H1 (cell line): Measurements from ENCODE around the gene IPO9. TPM values are rescaled to one million over a fixed set of nuclear protein-coding genes. Genes with fewer than 3 reads are reported as not detected.

Experiments
- CTCF ChIA-PET: fragments of 300-600 bp; sonication (Branson Sonifier 250); formaldehyde crosslinking; loops from one replicate; lab custom pipeline; 2021; ENCODE audit not compliant: partially characterized antibody; lab: Charles Lee
- POLR2A ChIA-PET: fragments of 300-600 bp; sonication (Branson Sonifier 250); formaldehyde crosslinking; loops from one replicate; lab custom pipeline; 2021; ENCODE audit warnings: inconsistent platforms; ENCODE audit not compliant: partially characterized antibody; lab: Charles Lee
- DNase-seq, 2 experiments: peaks; one replicate each; pipeline versions ENCODE4 v3.0.0 to v3.0.0-alpha.2; 2010 to 2022; ENCODE audit warnings: low spot score in 2 of 2, low read depth in 1 of 2, mixed read lengths in 1 of 2
- FAIRE-seq: peaks from 2 replicates; lab custom pipeline; 2011; peaks lifted over from hg19 to GRCh38; lab: Jason Lieb, UNC
- H2AFZ ChIP-seq: 2 replicates; pipeline ENCODE4 v1.8.1; 2012; ENCODE audit warnings: low read length, inconsistent platforms
- H2AK5ac ChIP-seq: 2 replicates; pipeline ENCODE4 v1.6.1; 2013; ENCODE audit warnings: low read depth, low read length
- H2BK120ac ChIP-seq: replicated peaks from 2 replicates; pipeline ENCODE3; 2013; ENCODE audit warnings: low read depth, low read length, inconsistent platforms
- H2BK12ac ChIP-seq: 2 replicates; pipeline ENCODE4 v1.6.1; 2013; ENCODE audit warnings: low read depth, low read length
- H2BK15ac ChIP-seq: 2 replicates; pipeline ENCODE4 v1.6.1; 2013; ENCODE audit warnings: low read length
- H2BK20ac ChIP-seq: 2 replicates; pipeline ENCODE4 v1.6.1; 2013; ENCODE audit warnings: low read length
- H2BK5ac ChIP-seq: 2 replicates; pipeline ENCODE4 v1.6.1; 2013; ENCODE audit warnings: low read depth, low read length
- H3K14ac ChIP-seq: 2 replicates; pipeline ENCODE4 v1.6.1; 2013; ENCODE audit warnings: inconsistent platforms; ENCODE audit not compliant: insufficient read length
- H3K18ac ChIP-seq: 2 replicates; pipeline ENCODE4 v1.6.1; 2013; ENCODE audit warnings: low read length; ENCODE audit errors: extremely low read depth
- H3K23ac ChIP-seq: 2 replicates; pipeline ENCODE4 v1.6.1; 2013; ENCODE audit warnings: inconsistent platforms; ENCODE audit not compliant: insufficient read length
- H3K23me2 ChIP-seq: 2 replicates; pipeline ENCODE4 v1.6.1; 2013; ENCODE audit warnings: low read depth, low read length
- H3K27ac ChIP-seq: 2 replicates; pipeline ENCODE4 v1.6.1; 2011; ENCODE audit warnings: low read depth, low read length, inconsistent platforms
- H3K27me3 ChIP-seq, 4 experiments: replicated peaks in 1 of 4; 1 replicate in 1 of 4; 2 replicates in 3 of 4; pipeline versions ENCODE4 v1.6.1 to v1.8.1; 2011 to 2013; ENCODE audit warnings: low read length in 3 of 4, mild to moderate bottlenecking in 3 of 4, inconsistent platforms in 2 of 4, mixed read lengths in 2 of 4, moderate library complexity in 1 of 4; ENCODE audit not compliant: control insufficient read depth in 3 of 4, insufficient read depth in 3 of 4; ENCODE audit errors: extremely low read depth in 1 of 4
- H3K36me3 ChIP-seq, 4 experiments: 2 replicates each; pipeline versions ENCODE4 v1.6.1 to v1.8.1; 2011 to 2013; ENCODE audit warnings: mild to moderate bottlenecking in 4 of 4, low read length in 3 of 4, moderate library complexity in 2 of 4, control low read depth in 1 of 4, inconsistent platforms in 1 of 4; ENCODE audit not compliant: insufficient read depth in 4 of 4, control insufficient read depth in 2 of 4
- H3K4ac ChIP-seq: replicated peaks from 2 replicates; pipeline ENCODE3; 2013; ENCODE audit warnings: low read length, low read depth, mixed read lengths, inconsistent platforms; ENCODE audit not compliant: insufficient read length
- H3K4me1 ChIP-seq, 4 experiments: replicated peaks in 1 of 4; 1 replicate in 1 of 4; 2 replicates in 3 of 4; pipeline versions ENCODE4 v1.6.1 to v1.8.1; 2011 to 2013; ENCODE audit warnings: low read length in 3 of 4, inconsistent platforms in 2 of 4, mixed read lengths in 1 of 4; ENCODE audit not compliant: insufficient read depth in 4 of 4, control insufficient read depth in 3 of 4
- H3K4me2 ChIP-seq, 2 experiments: 2 replicates each; pipeline versions ENCODE4 v1.6.1 to v1.8.1; 2011 to 2013; ENCODE audit warnings: low read depth in 2 of 2, low read length in 2 of 2, control low read depth in 1 of 2, inconsistent platforms in 1 of 2, mild to moderate bottlenecking in 1 of 2; ENCODE audit not compliant: insufficient read depth in 1 of 2
- H3K4me3 ChIP-seq, 4 experiments: fragments of 200-600, 300-600 bp in 1 of 4; sonication (generic), shearing (Covaris generic), sonication (Bioruptor Twin) in 1 of 4; 2 replicates each; pipeline versions ENCODE4 v1.5.1 to v1.8.1; 2011 to 2016; ENCODE audit warnings: low read length in 4 of 4, low read depth in 3 of 4, control low read depth in 2 of 4, inconsistent platforms in 2 of 4, mild to moderate bottlenecking in 2 of 4, mixed read lengths in 1 of 4, moderate library complexity in 1 of 4; ENCODE audit not compliant: insufficient read depth in 2 of 4; ENCODE audit errors: extremely low read depth in 1 of 4
- H3K56ac ChIP-seq: replicated peaks from 2 replicates; pipeline ENCODE3; 2013; ENCODE audit warnings: low read depth, mild to moderate bottlenecking, mixed read lengths, low read length, inconsistent platforms; ENCODE audit not compliant: insufficient read length
- H3K79me1 ChIP-seq: 2 replicates; pipeline ENCODE4 v1.6.1; 2013; ENCODE audit warnings: low read depth, low read length, control low read depth
- H3K79me2 ChIP-seq, 2 experiments: 2 replicates each; pipeline versions ENCODE4 v1.6.1 to v1.8.1; 2012 to 2013; ENCODE audit warnings: low read length in 2 of 2, mild to moderate bottlenecking in 2 of 2, inconsistent platforms in 1 of 2; ENCODE audit not compliant: insufficient read depth in 2 of 2, control insufficient read depth in 1 of 2
- H3K9ac ChIP-seq, 4 experiments: replicated peaks in 1 of 4; 1 replicate in 1 of 4; 2 replicates in 3 of 4; pipeline versions ENCODE4 v1.6.1 to v1.8.1; 2011 to 2013; ENCODE audit warnings: low read depth in 3 of 4, low read length in 3 of 4, control low read depth in 2 of 4, mild to moderate bottlenecking in 2 of 4, moderate library complexity in 2 of 4, inconsistent platforms in 1 of 4; ENCODE audit errors: extremely low read depth in 1 of 4
- H3K9me3 ChIP-seq, 2 experiments: 2 replicates each; pipeline versions ENCODE4 v1.6.1 to v1.8.1; 2012 to 2013; ENCODE audit warnings: mild to moderate bottlenecking in 2 of 2, moderate library complexity in 2 of 2, control low read depth in 1 of 2, inconsistent platforms in 1 of 2, low read depth in 1 of 2, low read length in 1 of 2, mixed read lengths in 1 of 2; ENCODE audit not compliant: insufficient read depth in 2 of 2
- H4K20me1 ChIP-seq, 2 experiments: replicated peaks in 1 of 2; 2 replicates each; pipeline versions ENCODE3 to v1.8.1; 2011 to 2013; ENCODE audit warnings: inconsistent platforms in 2 of 2, low read length in 2 of 2, mild to moderate bottlenecking in 1 of 2; ENCODE audit not compliant: insufficient read depth in 2 of 2, control insufficient read depth in 1 of 2
- H4K5ac ChIP-seq: 2 replicates; pipeline ENCODE4 v1.6.1; 2013; ENCODE audit warnings: low read length, low read depth, mixed read lengths, inconsistent platforms; ENCODE audit not compliant: insufficient read length
- H4K8ac ChIP-seq: 2 replicates; pipeline ENCODE4 v1.8.0; 2013; ENCODE audit warnings: mild to moderate bottlenecking, moderate library complexity, low read length, inconsistent platforms; ENCODE audit not compliant: insufficient read depth; ENCODE audit errors: extremely low read depth
- H4K91ac ChIP-seq: replicated peaks from 2 replicates; pipeline ENCODE3; 2013; ENCODE audit warnings: low read length, mixed read lengths, inconsistent platforms; ENCODE audit not compliant: insufficient read length
- ASH2L ChIP-seq: fragments of 200-600, 300-600 bp; sonication (generic); IDR thresholded peaks from one replicate; pipeline ENCODE4 v1.7.1; 2017; ENCODE audit warnings: low read length
- ATF2 ChIP-seq: IDR thresholded peaks from 2 replicates; pipeline ENCODE4 v1.6.1; 2012; ENCODE audit warnings: low read length, inconsistent platforms
- CEBPB ChIP-seq: IDR thresholded peaks from 2 replicates; pipeline ENCODE4 v1.6.1; 2012; ENCODE audit warnings: low read depth, low read length
- CHD2 ChIP-seq: IDR thresholded peaks from 2 replicates; pipeline ENCODE4 v1.6.1; 2012; ENCODE audit warnings: low read length, improper control_type of control experiment
- GABPA ChIP-seq: IDR thresholded peaks from 2 replicates; pipeline ENCODE4 v1.6.1; 2011; ENCODE audit warnings: mild to moderate bottlenecking, low read length, moderate library complexity, borderline replicate concordance; ENCODE audit not compliant: insufficient read depth
- NANOG ChIP-seq: IDR thresholded peaks from 2 replicates; pipeline ENCODE4 v1.6.1; 2011; ENCODE audit warnings: low read length, low read depth, mild to moderate bottlenecking, inconsistent platforms; ENCODE audit not compliant: insufficient read depth, poor library complexity, severe bottlenecking
- PHF8 ChIP-seq: fragments of 200-600 bp; sonication (generic); conservative IDR thresholded peaks from 2 replicates; pipeline ENCODE4 v1.7.1; 2012; ENCODE audit warnings: low read depth, mild to moderate bottlenecking, inconsistent platforms, low read length, moderate library complexity
- POLR2A ChIP-seq, 2 experiments: IDR thresholded peaks; 1 replicate in 1 of 2; 2 replicates in 1 of 2; pipeline ENCODE4 v1.6.1; 2011; ENCODE audit warnings: low read depth in 2 of 2, low read length in 2 of 2, mild to moderate bottlenecking in 2 of 2; ENCODE audit errors: control extremely low read depth in 1 of 2
- RBBP5 ChIP-seq: IDR thresholded peaks from 2 replicates; pipeline ENCODE4 v1.7.1; 2012; ENCODE audit warnings: low read depth, mild to moderate bottlenecking, inconsistent platforms, low read length, moderate library complexity, borderline replicate concordance
- SAP30 ChIP-seq: fragments of 300-600 bp; sonication (generic); IDR thresholded peaks from 2 replicates; pipeline ENCODE4 v1.7.1; 2012; ENCODE audit warnings: low read length, moderate library complexity, mild to moderate bottlenecking, inconsistent platforms; ENCODE audit not compliant: insufficient read depth, insufficient replicate concordance
- WGBS, 2 experiments: shearing (Covaris generic) in 1 of 2; methylation state at CpG; one replicate each; pipeline versions ENCODE4 v1.1.6 to v1.1.7; 2013 to 2015; ENCODE audit warnings: low lambda C conversion rate in 2 of 2, mixed read lengths in 2 of 2, inconsistent platforms in 1 of 2, low coverage in 1 of 2, missing lambda C conversion rate in 1 of 2; ENCODE audit not compliant: insufficient replicate concordance in 2 of 2, insufficient coverage in 1 of 2, insufficient read length in 1 of 2; ENCODE audit errors: extremely low coverage in 1 of 2, missing lambda C conversion rate in 1 of 2; 5-methylcytosine and 5-hydroxymethylcytosine counted together
- polyA plus RNA-seq, 7 experiments: library from polyadenylated mRNA; depleted of rRNA in 3 of 7; stranded (reverse) in 5 of 7; unstranded in 2 of 7; fragments of >200 nt in 5 of 7; fragments of 200-250 nt in 2 of 7; gene quantifications; 1 replicate in 5 of 7; 2 replicates in 1 of 7; 4 replicates in 1 of 7; pipeline versions ENCODE4 v1.2.1 to v1.2.3, GENCODE V29; 2011 to 2013; ENCODE audit warnings: missing spikeins in 2 of 7, mixed read lengths in 2 of 7
- total RNA-seq: library from RNA; stranded (reverse); fragmentation: NEBNext Ultra II Directional; extraction: Animal tissue kit (Norgen Biotek cat#: 25700); gene quantifications from 2 replicates; pipeline ENCODE4 v1.2.1, GENCODE V29; 2021

Gene IPO9
- total and polyA plus RNA-seq, 2 of the 8 experiments (the other 6 are each of a cell fraction or from before 2014, with no cell fraction given), result 61.0 to 122 TPM

GRCh38 chr1:201877877-201878401 lies 49.0 kb downstream of the IPO9 start:
- WGBS, 2 experiments, result 77% methylated on average over 6 of the region's 6 CpGs; no CpG with 5 or more reads in 1 of the 2 experiments
- Histone ChIP-seq H2BK15ac (0 out of 2 replicates have a peak overlapping the region, but pooled peaks have one; percentile 62), H4K20me1 (peaks cover 0 to 2% of the 10 kb centered on the region in 2 experiments)
- TF ChIP-seq GABPA (no peak), SAP30 (no peak), CEBPB (no peak), PHF8 (no peak), RBBP5 (no peak), POLR2A (IDR thresholded peaks at IDR 0.05; ENCODE audit: control extremely low read depth in 1 of 2, low read depth in 2 of 2, low read length in 2 of 2) (peak in 1 of 2 experiments; percentile 31; a peak in 2 of 3 replicates), CHD2 (no peak), NANOG (no peak), ATF2 (no peak), ASH2L (no peak)

More at GRCh38 chr1:201877877-201878401, 49.0 kb downstream of the IPO9 start:
- no peak overlapping the region for H3K23ac ChIP-seq
- peaks cover 0 to 4% (median 0%) of the 10 kb centered on the region in 4 experiments; a peak in 3 of 7 replicates for H3K4me1 ChIP-seq
- POLR2A ChIA-PET, result interaction anchor here (1.0 to 8.1 kb wide), 4 partner anchors 9 to 67 kb away, joined by 3 to 117 read pairs (median 4); partner anchors contain the start of gene SHISA4
- CTCF ChIA-PET, result interaction anchor here (0.6 to 12.3 kb wide), 31 partner anchors 10 to 949 kb away, joined by 3 to 244 read pairs (median 4); partner anchors contain the start of genes LMOD1, RNPEP, SHISA4 and TIMM17A
- FAIRE-seq (peak; percentile 85), DNase-seq (peak in 1 of 2 experiments; percentile 69)
- H2BK20ac ChIP-seq, result no peak overlapping the region
- no peak overlapping the region for H4K5ac ChIP-seq
- H3K23me2 ChIP-seq, result no peaks in the 10 kb centered on the region
- H3K79me1 ChIP-seq, result no peaks in the 10 kb centered on the region
- H3K18ac ChIP-seq, result 0 out of 2 replicates have a peak overlapping the region, but pooled peaks have one; percentile 34
- H3K9ac ChIP-seq, result no peak overlapping the region
- H2BK12ac ChIP-seq, result 0 out of 2 replicates have a peak overlapping the region, but pooled peaks have one; percentile 22
- no peak overlapping the region for H3K4me2 ChIP-seq
- H3K9me3 ChIP-seq, result no peaks in the 10 kb centered on the region
- H4K91ac ChIP-seq, result no peak overlapping the region
- H2AK5ac ChIP-seq, result no peak overlapping the region; the same call in 1 of the 2 replicates
- H3K14ac ChIP-seq, result no peak overlapping the region
- H3K79me2 ChIP-seq, result no peaks in the 10 kb centered on the region
- peaks cover 11 to 31% (median 26%) of the 10 kb centered on the region in 4 experiments for H3K36me3 ChIP-seq
- H3K27ac ChIP-seq, result no peak overlapping the region
- no peak overlapping the region for H3K4ac ChIP-seq
- no peak overlapping the region for H2BK120ac ChIP-seq
- H4K8ac ChIP-seq, result no peak overlapping the region
- H3K56ac ChIP-seq, result no peak overlapping the region
- no peak overlapping the region for H3K4me3 ChIP-seq
- H2AFZ ChIP-seq, result no peak overlapping the region
- no peaks in the 10 kb centered on the region for H3K27me3 ChIP-seq
- H2BK5ac ChIP-seq, result peak overlapping the region; percentile 67; the same call in 1 of the 2 replicates
